Nephron (organoid): ENCODE results near the gene HNRNPLL.
A peak's percentile ranks its signal among the peaks of the same experiment; 100 is the strongest.

ENCODE experiments used
- H3K27ac Mint-ChIP-seq, 3 experiments: 2 replicates each; pipeline ENCODE4 v1.8.0; 2020; ENCODE audit warnings: mixed read lengths in 3 of 3, mild to moderate bottlenecking in 2 of 3, moderate library complexity in 1 of 3
- H3K27me3 Mint-ChIP-seq: 2 replicates; pipeline ENCODE4 v1.8.0; 2021; ENCODE audit warnings: low read depth, mild to moderate bottlenecking, moderate library complexity, mixed read lengths
- H3K36me3 Mint-ChIP-seq: 2 replicates; pipeline ENCODE4 v1.8.0; 2020; ENCODE audit warnings: low read depth, mixed read lengths
- H3K4me1 Mint-ChIP-seq: 2 replicates; pipeline ENCODE4 v1.8.0; 2020; ENCODE audit warnings: mixed read lengths
- H3K4me3 Mint-ChIP-seq, 3 experiments: 2 replicates each; pipeline ENCODE4 v1.8.0; 2020; ENCODE audit warnings: mild to moderate bottlenecking in 3 of 3, mixed read lengths in 3 of 3, moderate library complexity in 2 of 3
- H3K9me3 Mint-ChIP-seq: 2 replicates; pipeline ENCODE4 v1.8.0; 2020; ENCODE audit warnings: mixed read lengths
- TF ChIP-seq, protein P1 (sequence below), 3 experiments: fragments of 200-600 bp; sonication (generic); IDR thresholded peaks; one replicate each; pipeline ENCODE4 v1.5.0; 2021; ENCODE audit warnings: antibody characterized with exemption in 3 of 3; ENCODE audit not compliant: unreplicated experiment in 3 of 3

The HNRNPLL gene

DNA sequence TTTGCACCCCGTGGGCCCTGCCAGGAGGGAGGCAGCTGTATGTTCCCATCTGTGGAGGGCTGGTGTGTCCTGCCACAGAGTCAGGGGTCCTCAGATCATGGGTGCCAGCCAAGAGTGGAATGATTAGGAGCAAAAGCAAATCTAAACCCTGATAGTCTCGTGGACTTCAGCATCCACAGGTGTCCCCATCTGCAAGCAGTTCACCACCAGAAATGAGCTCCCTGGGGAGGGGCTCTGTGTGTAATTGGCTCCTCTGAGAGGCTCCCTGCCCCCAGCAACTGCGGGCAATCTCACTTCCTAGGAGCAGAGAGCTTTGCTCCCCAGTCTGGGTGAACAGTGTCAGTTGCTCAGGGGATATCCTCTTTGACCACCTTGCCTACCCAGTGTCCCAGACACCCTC lies 78.1 kb downstream of the HNRNPLL start:
- H3K36me3 Mint-ChIP-seq, result no peaks in the 10 kb centered on the region
- no peak overlapping the region for H3K27ac Mint-ChIP-seq
- H3K27me3 Mint-ChIP-seq, result peaks cover 11% of the 10 kb centered on the region
- peaks cover 43% of the 10 kb centered on the region for H3K4me1 Mint-ChIP-seq
- no peak overlapping the region for H3K4me3 Mint-ChIP-seq
- TF ChIP-seq, protein P1, sequence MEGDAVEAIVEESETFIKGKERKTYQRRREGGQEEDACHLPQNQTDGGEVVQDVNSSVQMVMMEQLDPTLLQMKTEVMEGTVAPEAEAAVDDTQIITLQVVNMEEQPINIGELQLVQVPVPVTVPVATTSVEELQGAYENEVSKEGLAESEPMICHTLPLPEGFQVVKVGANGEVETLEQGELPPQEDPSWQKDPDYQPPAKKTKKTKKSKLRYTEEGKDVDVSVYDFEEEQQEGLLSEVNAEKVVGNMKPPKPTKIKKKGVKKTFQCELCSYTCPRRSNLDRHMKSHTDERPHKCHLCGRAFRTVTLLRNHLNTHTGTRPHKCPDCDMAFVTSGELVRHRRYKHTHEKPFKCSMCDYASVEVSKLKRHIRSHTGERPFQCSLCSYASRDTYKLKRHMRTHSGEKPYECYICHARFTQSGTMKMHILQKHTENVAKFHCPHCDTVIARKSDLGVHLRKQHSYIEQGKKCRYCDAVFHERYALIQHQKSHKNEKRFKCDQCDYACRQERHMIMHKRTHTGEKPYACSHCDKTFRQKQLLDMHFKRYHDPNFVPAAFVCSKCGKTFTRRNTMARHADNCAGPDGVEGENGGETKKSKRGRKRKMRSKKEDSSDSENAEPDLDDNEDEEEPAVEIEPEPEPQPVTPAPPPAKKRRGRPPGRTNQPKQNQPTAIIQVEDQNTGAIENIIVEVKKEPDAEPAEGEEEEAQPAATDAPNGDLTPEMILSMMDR (IDR thresholded peaks at IDR 0.05; ENCODE audit: unreplicated experiment in 3 of 3), result no peak
- H3K9me3 Mint-ChIP-seq, result no peaks in the 10 kb centered on the region

DNA sequence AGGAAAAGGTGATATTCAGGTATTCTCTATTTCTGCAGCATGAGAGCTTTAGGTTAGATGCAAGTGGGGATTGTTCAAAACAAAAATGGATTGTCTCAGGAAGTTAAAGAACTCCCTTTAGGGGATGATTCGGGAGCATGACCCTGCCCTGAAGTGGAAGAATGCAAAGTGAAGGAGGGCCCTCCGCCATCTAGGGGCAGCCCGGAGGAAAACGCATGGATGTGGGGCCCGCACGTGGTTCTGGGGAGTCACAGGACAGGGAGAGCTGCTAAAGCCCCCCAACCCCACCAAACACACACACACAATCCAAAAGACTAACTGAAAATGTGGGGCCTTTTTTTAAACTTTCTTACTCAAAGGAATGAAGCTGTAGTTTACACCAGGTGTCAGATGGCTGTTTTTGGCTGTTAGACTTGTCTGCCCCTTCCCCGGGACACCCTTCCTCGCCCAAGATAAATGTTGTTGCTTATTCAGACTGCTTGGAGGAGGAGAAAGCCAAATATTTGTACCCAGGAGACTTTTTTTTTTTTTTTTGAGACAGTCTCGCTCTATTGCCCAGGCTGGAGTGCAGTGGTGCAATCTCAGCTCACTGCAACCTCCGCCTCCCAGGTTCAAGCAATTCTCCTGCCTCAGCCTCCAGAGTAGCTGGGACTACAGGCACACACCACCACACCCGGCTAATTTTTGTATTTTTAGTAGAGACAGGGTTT lies 78.8 kb downstream of the HNRNPLL start:
- Mint-ChIP-seq H3K36me3 (no peaks in the 10 kb centered on the region), H3K27me3 (peaks cover 5% of the 10 kb centered on the region)
- TF ChIP-seq, protein P1 (IDR thresholded peaks at IDR 0.05; ENCODE audit: unreplicated experiment in 3 of 3), result peak; percentile 9 to 25 (median 16)

DNA sequence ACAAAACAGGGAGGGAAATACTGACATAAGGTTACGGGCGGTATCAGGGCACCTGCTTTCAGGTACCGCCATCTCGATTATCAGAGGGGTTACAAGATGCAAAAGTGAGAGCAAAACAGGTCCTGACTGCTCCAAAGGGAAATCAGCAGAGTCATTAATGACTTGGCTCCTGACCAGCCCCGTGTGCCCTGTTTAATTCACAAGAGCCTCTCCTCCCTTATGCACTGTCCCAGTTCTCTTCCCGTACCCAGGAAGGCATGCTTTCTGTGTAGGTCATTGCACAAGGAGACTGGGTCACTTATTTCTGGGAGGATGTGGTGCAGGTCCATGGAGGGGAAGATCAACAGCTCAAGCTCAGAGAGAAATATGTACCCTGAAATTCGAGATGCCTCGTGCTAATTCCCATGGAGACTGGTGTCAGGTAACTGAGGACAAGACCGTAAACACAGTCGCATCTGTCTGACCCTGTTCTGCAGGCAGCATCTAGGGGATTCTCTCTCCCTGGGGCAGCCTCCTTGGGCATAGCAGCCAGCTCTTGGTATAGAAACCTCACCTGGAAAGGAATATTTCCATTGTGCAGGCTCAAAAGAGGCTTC lies 79.9 kb downstream of the HNRNPLL start:
- Mint-ChIP-seq H3K4me1 (peaks cover 37% of the 10 kb centered on the region), H3K27ac (no peak overlapping the region), H3K36me3 (no peaks in the 10 kb centered on the region), H3K4me3 (no peak overlapping the region), H3K9me3 (no peaks in the 10 kb centered on the region), H3K27me3 (peaks cover 4% of the 10 kb centered on the region)
- TF ChIP-seq, protein P1 (IDR thresholded peaks at IDR 0.05; ENCODE audit: unreplicated experiment in 3 of 3), result no peak

More for the DNA sequence above, 78.8 kb downstream of the HNRNPLL start:
- peaks cover 43% of the 10 kb centered on the region for H3K4me1 Mint-ChIP-seq
- no peaks in the 10 kb centered on the region for H3K9me3 Mint-ChIP-seq
- no peak overlapping the region for H3K27ac Mint-ChIP-seq
- H3K4me3 Mint-ChIP-seq, result no peak overlapping the region

DNA sequence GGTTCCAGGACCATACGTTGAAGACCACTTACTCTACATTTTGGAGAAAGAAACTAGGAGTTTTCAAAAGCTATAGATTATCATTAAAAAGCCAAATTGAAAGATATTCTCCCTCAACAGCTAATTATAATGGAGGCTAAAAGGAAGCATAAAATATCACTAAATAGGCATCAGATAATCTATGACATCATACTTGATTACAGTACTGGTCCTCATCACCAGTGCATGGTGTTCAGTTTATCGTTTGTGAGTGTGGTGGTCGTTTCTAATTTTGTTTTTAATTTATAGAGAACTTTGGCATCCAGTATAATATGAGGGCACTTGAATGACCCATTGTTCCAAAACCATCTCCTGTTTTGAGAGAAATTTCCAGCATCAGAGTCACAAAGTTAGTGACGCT lies 80.9 kb downstream of the HNRNPLL start:
- H3K9me3 Mint-ChIP-seq, result no peaks in the 10 kb centered on the region
- H3K4me3 Mint-ChIP-seq, result no peak overlapping the region
- peaks cover 4% of the 10 kb centered on the region for H3K27me3 Mint-ChIP-seq
- no peak overlapping the region for H3K27ac Mint-ChIP-seq
- TF ChIP-seq, protein P1 (IDR thresholded peaks at IDR 0.05; ENCODE audit: unreplicated experiment in 3 of 3), result no peak
- H3K36me3 Mint-ChIP-seq, result no peaks in the 10 kb centered on the region
- H3K4me1 Mint-ChIP-seq, result peaks cover 36% of the 10 kb centered on the region

DNA sequence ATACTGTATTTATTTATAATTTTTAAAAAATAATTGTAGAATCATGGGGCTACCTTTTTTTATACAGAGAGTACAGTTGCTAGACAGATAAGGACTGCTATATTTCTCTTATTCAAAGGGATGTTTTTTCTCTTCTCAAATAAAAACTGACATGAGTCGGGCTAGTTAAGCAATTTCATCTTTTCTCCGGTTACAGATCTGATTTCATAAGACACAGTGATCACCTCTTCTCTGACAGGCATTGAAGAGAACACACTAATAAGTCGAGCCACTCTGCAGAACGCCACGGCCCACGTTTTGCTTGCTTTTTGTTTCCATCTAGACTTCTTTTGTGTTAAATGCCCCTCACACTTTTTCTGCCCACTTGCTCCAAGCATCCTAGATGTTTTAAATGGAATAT lies 85.4 kb downstream of the HNRNPLL start:
- Mint-ChIP-seq H3K27ac (peak overlapping the region; percentile 12 to 58 (median 45)), H3K27me3 (peaks cover 6% of the 10 kb centered on the region), H3K4me1 (peaks cover 48% of the 10 kb centered on the region), H3K36me3 (no peaks in the 10 kb centered on the region), H3K4me3 (no peak overlapping the region), H3K9me3 (peaks cover 5% of the 10 kb centered on the region)
- TF ChIP-seq, protein P1 (IDR thresholded peaks at IDR 0.05; ENCODE audit: unreplicated experiment in 3 of 3), result no peak

DNA sequence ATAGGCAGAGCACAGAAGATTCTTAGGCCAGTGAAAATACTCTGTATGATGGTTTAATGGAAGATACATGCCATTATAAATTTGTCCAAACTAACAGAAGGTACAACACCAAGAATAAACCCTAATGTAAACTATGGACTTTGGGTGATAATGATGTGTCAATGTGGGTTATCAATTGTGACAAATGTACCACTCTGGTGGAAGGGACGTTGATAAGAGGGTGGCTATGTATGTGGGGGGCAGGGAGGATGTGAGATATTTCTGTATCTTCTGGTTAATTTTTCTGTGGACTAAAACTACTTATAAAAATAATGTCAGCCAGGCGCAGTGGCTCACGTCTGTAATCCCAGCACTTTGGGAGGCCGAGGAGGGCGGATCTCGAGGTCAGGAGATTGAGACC lies 86.2 kb downstream of the HNRNPLL start:
- Mint-ChIP-seq H3K27me3 (peaks cover 6% of the 10 kb centered on the region), H3K4me3 (no peak overlapping the region)
- TF ChIP-seq, protein P1 (IDR thresholded peaks at IDR 0.05; ENCODE audit: unreplicated experiment in 3 of 3), result no peak

More for the DNA sequence above, 86.2 kb downstream of the HNRNPLL start:
- Mint-ChIP-seq H3K4me1 (peaks cover 44% of the 10 kb centered on the region), H3K27ac (peak overlapping the region in 2 of 3 experiments; percentile 95 to 97), H3K9me3 (peaks cover 5% of the 10 kb centered on the region), H3K36me3 (no peaks in the 10 kb centered on the region)
